Gastrocnemius medialis (tissue), 4 donors: ENCODE results near the gene MEGF6.

ENCODE experiments used
- POLR2A ChIP-seq, 2 donors: fragments of 450-650 bp; IDR thresholded peaks; one replicate each; pipeline ENCODE4 v1.6.1; 2017; ENCODE audit warnings: antibody characterized with exemption in 2 of 2, mild to moderate bottlenecking in 2 of 2, moderate library complexity in 2 of 2
- TF ChIP-seq, protein P1 (sequence below), 5 experiments: fragments of 450-650 bp in 3 of 5; fragments of 200-600 bp in 2 of 5; sonication (generic) in 2 of 5; IDR thresholded peaks in 4 of 5; conservative IDR thresholded peaks in 1 of 5; 1 replicate in 4 of 5; 2 replicates in 1 of 5; pipeline ENCODE4 v1.5.1; 2016 to 2019; ENCODE audit warnings: antibody characterized with exemption in 5 of 5, mild to moderate bottlenecking in 3 of 5, moderate library complexity in 3 of 5

DNA sequence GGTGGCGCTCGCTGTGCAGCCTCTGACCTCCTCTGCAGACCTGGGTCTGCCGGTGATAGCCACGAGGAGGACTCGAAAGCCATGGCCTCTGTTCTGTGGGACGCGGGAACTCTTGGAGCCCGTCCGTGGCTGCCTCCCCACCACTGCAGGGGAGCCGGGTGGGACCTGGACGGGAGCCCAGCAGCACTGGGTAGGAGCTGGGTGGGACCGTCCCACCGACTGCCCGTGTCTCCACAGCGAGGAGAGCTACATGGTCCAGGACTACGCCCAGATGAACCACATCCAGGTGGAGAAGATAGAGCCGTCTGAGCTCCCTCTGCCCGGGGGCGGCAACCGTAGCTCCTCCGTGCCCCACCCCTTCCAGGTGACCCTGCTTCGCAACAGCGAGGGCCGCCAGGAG, 133.1 kb downstream of the MEGF6 start:
- no peak for TF ChIP-seq POLR2A (IDR thresholded peaks at IDR 0.05)
- TF ChIP-seq, protein P1, sequence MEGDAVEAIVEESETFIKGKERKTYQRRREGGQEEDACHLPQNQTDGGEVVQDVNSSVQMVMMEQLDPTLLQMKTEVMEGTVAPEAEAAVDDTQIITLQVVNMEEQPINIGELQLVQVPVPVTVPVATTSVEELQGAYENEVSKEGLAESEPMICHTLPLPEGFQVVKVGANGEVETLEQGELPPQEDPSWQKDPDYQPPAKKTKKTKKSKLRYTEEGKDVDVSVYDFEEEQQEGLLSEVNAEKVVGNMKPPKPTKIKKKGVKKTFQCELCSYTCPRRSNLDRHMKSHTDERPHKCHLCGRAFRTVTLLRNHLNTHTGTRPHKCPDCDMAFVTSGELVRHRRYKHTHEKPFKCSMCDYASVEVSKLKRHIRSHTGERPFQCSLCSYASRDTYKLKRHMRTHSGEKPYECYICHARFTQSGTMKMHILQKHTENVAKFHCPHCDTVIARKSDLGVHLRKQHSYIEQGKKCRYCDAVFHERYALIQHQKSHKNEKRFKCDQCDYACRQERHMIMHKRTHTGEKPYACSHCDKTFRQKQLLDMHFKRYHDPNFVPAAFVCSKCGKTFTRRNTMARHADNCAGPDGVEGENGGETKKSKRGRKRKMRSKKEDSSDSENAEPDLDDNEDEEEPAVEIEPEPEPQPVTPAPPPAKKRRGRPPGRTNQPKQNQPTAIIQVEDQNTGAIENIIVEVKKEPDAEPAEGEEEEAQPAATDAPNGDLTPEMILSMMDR (IDR thresholded peaks at IDR 0.05 in 4 of 5, conservative IDR thresholded peaks at IDR 0.05 in 1 of 5), result no peak
